ENCODE data around the gene TMEM119. TPM values are rescaled to one million over a fixed set of nuclear protein-coding genes. Genes with fewer than 3 reads are reported as not detected.
A peak's percentile ranks its signal among the peaks of the same experiment; 100 is the strongest.

Gene TMEM119
- total and polyA plus RNA-seq, 2 of the 4 experiments (the other 2 are of a cell fraction): 8.1 to 9.2 TPM

- ATAC-seq (ENCODE audit: low read depth): peak; percentile 10; the same call in 1 of the 2 replicates
- intact Hi-C loops (cut with micrococcal nuclease) (no loop called here), in situ Hi-C loops (cut with MboI; ENCODE audit: low sequenced_read_pairs) (no loop called here), dilution Hi-C loops (cut with HindIII; ENCODE audit: low sequenced_read_pairs, unreplicated experiment) (no loop called here)
- no peak overlapping the region for H3K27ac ChIP-seq (ENCODE audit: insufficient read depth, low read length)
- H2AK5ac ChIP-seq (ENCODE audit: low read depth, low read length): peak overlapping the region; percentile 20; the same call in 1 of the 2 replicates
- POLR2A ChIA-PET (ENCODE audit: unreplicated experiment): interaction anchor here (0.5 kb wide), 1 partner anchor 21 kb away, joined by 6 read pairs; the partner anchor contains the start of gene TMEM119
- no peaks in the 10 kb centered on the region; the same call in none of the 2 replicates for H3K9me1 ChIP-seq (ENCODE audit: insufficient read depth, low read length)
- H4K5ac ChIP-seq (ENCODE audit: low read depth, low read length): no peak overlapping the region
- no peak overlapping the region for H2AFZ ChIP-seq (replicated peaks; ENCODE audit: low read length, poor library complexity)
- WGBS, 2 experiments (ENCODE audit: extremely low coverage in 2 of 2, insufficient read length in 1 of 2): 20% methylated on average over 1 of the region's 6 CpGs; no CpG with 5 or more reads in 1 of the 2 experiments
- H2BK120ac ChIP-seq (ENCODE audit: low read depth, low read length): no peak overlapping the region
- no peak overlapping the region for H3K23ac ChIP-seq (ENCODE audit: low read depth, low read length)
- CTCF ChIA-PET: interaction anchor here (1.0 kb wide), 1 partner anchor 42 kb away, joined by 3 read pairs; no protein-coding TSS in a partner anchor
- peak overlapping the region; percentile 43; the same call in 1 of the 3 replicates for H2BK15ac ChIP-seq (ENCODE audit: low read depth, low read length)
- no peak overlapping the region for H3K9ac ChIP-seq (ENCODE audit: low read depth, low read length)
- H3K14ac ChIP-seq (replicated peaks; ENCODE audit: low read depth, low read length): no peak overlapping the region
- H3K79me1 ChIP-seq (ENCODE audit: low read depth in 1 of 2, low read length in 2 of 2): no peaks in the 10 kb centered on the region
- no peak for DNase-seq
- H3K9me3 ChIP-seq (ENCODE audit: control insufficient read depth, insufficient read depth, low read length): no peaks in the 10 kb centered on the region
- no peak overlapping the region for H3K4me2 ChIP-seq (ENCODE audit: low read depth, low read length)
- no peaks in the 10 kb centered on the region for H4K20me1 ChIP-seq (ENCODE audit: insufficient read depth, low read length)
- H2BK5ac ChIP-seq (ENCODE audit: low read depth, low read length, poor library complexity, severe bottlenecking): no peak overlapping the region
- H3K4ac ChIP-seq (ENCODE audit: low read depth, low read length): peak overlapping the region; percentile 62; the same call in 1 of the 2 replicates
- H3K36me3 ChIP-seq (ENCODE audit: control insufficient read depth, insufficient read depth, low read length): no peaks in the 10 kb centered on the region
- H4K91ac ChIP-seq (ENCODE audit: insufficient read depth, low read depth, low read length): no peak overlapping the region; the same call in 1 of the 2 replicates
- H2BK20ac ChIP-seq (ENCODE audit: low read depth, low read length): peak overlapping the region; percentile 12; the same call in 1 of the 2 replicates
- no peak overlapping the region for H3K4me3 ChIP-seq (ENCODE audit: insufficient read depth, low read depth, low read length)
- peak overlapping the region; percentile 50 for H2AK9ac ChIP-seq (replicated peaks; ENCODE audit: low read depth, low read length, poor library complexity)
- TF ChIP-seq RAD21 (IDR thresholded peaks at IDR 0.05; ENCODE audit: low read length) (no peak), RFX5 (IDR thresholded peaks at IDR 0.05; ENCODE audit: low read depth, low read length) (no peak), FOS (IDR thresholded peaks at IDR 0.05; ENCODE audit: low read depth, low read length) (no peak), MXI1 (IDR thresholded peaks at IDR 0.05; ENCODE audit: borderline replicate concordance, low read depth, low read length) (no peak), NFE2L2 (IDR thresholded peaks at IDR 0.05; ENCODE audit: low read depth, low read length) (no peak), SMC3 (IDR thresholded peaks at IDR 0.05; ENCODE audit: low read depth, low read length) (no peak), CHD1 (IDR thresholded peaks at IDR 0.05; ENCODE audit: low read depth, low read length) (no peak)
- H4K8ac ChIP-seq (ENCODE audit: low read depth in 2 of 2, low read length in 2 of 2): no peak overlapping the region
- no peak overlapping the region for H3K56ac ChIP-seq (ENCODE audit: extremely low read depth, insufficient read depth, low read length)
- no peaks in the 10 kb centered on the region for H3K27me3 ChIP-seq (ENCODE audit: control insufficient read depth, insufficient read depth, low read length)
- no peaks in the 10 kb centered on the region; the same call in 1 of the 2 replicates for H3K4me1 ChIP-seq (ENCODE audit: control insufficient read depth, insufficient read depth, low read length)
- BruUV-seq (replicated peaks): no TSS peak
- no peak overlapping the region for H3K18ac ChIP-seq (ENCODE audit: low read depth, low read length)
These were observed 21.1 kb downstream of the TMEM119 start for GRCh38 chr12:108576660-108577234.

Measured in IMR-90 (cell line).